SU-DHL-6 (cell line): ENCODE results near the gene RFWD3.

Experiments
- H2AFZ ChIP-seq: fragments of 200-600 bp; sonication (generic); 2 replicates; pipeline ENCODE4 v1.6.1; 2014; ENCODE audit warnings: low read depth, mild to moderate bottlenecking, moderate library complexity, mixed read lengths, antibody characterized with exemption, low read length; ENCODE audit not compliant: severe bottlenecking
- H3F3A ChIP-seq: fragments of 200-600 bp; shearing (Covaris generic); 2 replicates; pipeline ENCODE4 v1.6.0; 2016; ENCODE audit warnings: antibody characterized with exemption, mild to moderate bottlenecking; ENCODE audit not compliant: insufficient read depth
- H3K27ac ChIP-seq: fragments of 200-600 bp; sonication (generic); 2 replicates; pipeline ENCODE4 v1.5.1; 2016; ENCODE audit warnings: low read depth, mild to moderate bottlenecking, low read length, moderate library complexity, mixed read lengths
- H3K27me3 ChIP-seq: fragments of 200-600 bp; sonication (generic), shearing (Covaris generic); 2 replicates; pipeline ENCODE4 v1.6.0; 2014; ENCODE audit warnings: mild to moderate bottlenecking, low read length
- H3K36me3 ChIP-seq: fragments of 200-600 bp; sonication (generic); 2 replicates; pipeline ENCODE4 v1.6.1; 2014; ENCODE audit warnings: mild to moderate bottlenecking, low read length, mixed read lengths
- H3K4me2 ChIP-seq: fragments of 300-600, 200-600 bp; shearing (Covaris generic), sonication (generic); 2 replicates; pipeline ENCODE4 v1.6.0; 2014; ENCODE audit warnings: low read length, low read depth, mild to moderate bottlenecking; ENCODE audit not compliant: poor library complexity, severe bottlenecking
- H3K4me3 ChIP-seq: fragments of 200-600 bp; sonication (generic); 2 replicates; pipeline ENCODE4 v1.5.1; 2014; ENCODE audit warnings: antibody characterized with exemption, low read length, mild to moderate bottlenecking, mixed read lengths; ENCODE audit not compliant: insufficient read depth, poor library complexity, severe bottlenecking
- H3K79me2 ChIP-seq: fragments of 200-600 bp; sonication (generic); 2 replicates; pipeline ENCODE4 v1.6.1; 2014; ENCODE audit warnings: mild to moderate bottlenecking, low read length, moderate library complexity; ENCODE audit not compliant: insufficient read depth
- H3K9ac ChIP-seq: fragments of 200-600 bp; sonication (generic); 2 replicates; pipeline ENCODE4 v1.7.0; 2014; ENCODE audit warnings: mild to moderate bottlenecking, low read length
- H3K9me2 ChIP-seq: fragments of 200-600 bp; sonication (generic); replicated peaks from 2 replicates; pipeline ENCODE4 v1.6.1; 2014; ENCODE audit warnings: low read length; ENCODE audit not compliant: insufficient read depth
- H3K9me3 ChIP-seq: fragments of 200-600 bp; sonication (generic); 2 replicates; pipeline ENCODE4 v1.6.1; 2014; ENCODE audit warnings: low read length, mixed read lengths; ENCODE audit not compliant: insufficient read depth
- H4K20me1 ChIP-seq: fragments of 200-600 bp; sonication (generic); 2 replicates; pipeline ENCODE4 v1.6.1; 2014; ENCODE audit warnings: low read depth, mild to moderate bottlenecking, antibody characterized with exemption, low read length, moderate library complexity, mixed read lengths
- EZH2phosphoT487 ChIP-seq: fragments of 200-600 bp; sonication (generic), shearing (Covaris generic); conservative IDR thresholded peaks from 2 replicates; pipeline ENCODE4 v1.6.1; 2018; ENCODE audit warnings: mild to moderate bottlenecking, antibody characterized with exemption, low read length, moderate library complexity, mixed read lengths
- TF ChIP-seq, protein P1 (sequence below): fragments of 200-600 bp; sonication (generic); IDR thresholded peaks from one replicate; pipeline ENCODE4 v1.5.1; 2017; ENCODE audit warnings: antibody characterized with exemption, mild to moderate bottlenecking, low read length, moderate library complexity; ENCODE audit not compliant: insufficient read depth, poor library complexity, severe bottlenecking

Gene RFWD3

GRCh38 chr16:74617206-74617788, 49.4 kb downstream of the RFWD3 start:
- no peak overlapping the region for H3K27ac ChIP-seq
- 0 out of 2 replicates have a peak, but pooled peaks cover 3% of the 10 kb centered on the region for H3F3A ChIP-seq
- peaks cover under 1% of the 10 kb centered on the region; the same call in 1 of the 2 replicates for H3K36me3 ChIP-seq
- H3K9me2 ChIP-seq, result no peaks in the 10 kb centered on the region
- TF ChIP-seq, protein P1, sequence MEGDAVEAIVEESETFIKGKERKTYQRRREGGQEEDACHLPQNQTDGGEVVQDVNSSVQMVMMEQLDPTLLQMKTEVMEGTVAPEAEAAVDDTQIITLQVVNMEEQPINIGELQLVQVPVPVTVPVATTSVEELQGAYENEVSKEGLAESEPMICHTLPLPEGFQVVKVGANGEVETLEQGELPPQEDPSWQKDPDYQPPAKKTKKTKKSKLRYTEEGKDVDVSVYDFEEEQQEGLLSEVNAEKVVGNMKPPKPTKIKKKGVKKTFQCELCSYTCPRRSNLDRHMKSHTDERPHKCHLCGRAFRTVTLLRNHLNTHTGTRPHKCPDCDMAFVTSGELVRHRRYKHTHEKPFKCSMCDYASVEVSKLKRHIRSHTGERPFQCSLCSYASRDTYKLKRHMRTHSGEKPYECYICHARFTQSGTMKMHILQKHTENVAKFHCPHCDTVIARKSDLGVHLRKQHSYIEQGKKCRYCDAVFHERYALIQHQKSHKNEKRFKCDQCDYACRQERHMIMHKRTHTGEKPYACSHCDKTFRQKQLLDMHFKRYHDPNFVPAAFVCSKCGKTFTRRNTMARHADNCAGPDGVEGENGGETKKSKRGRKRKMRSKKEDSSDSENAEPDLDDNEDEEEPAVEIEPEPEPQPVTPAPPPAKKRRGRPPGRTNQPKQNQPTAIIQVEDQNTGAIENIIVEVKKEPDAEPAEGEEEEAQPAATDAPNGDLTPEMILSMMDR, result no peak
- no peak for TF ChIP-seq EZH2phosphoT487
- H3K4me3 ChIP-seq, result no peak overlapping the region
- no peak overlapping the region for H3K9ac ChIP-seq
- no peak overlapping the region for H3K4me2 ChIP-seq
- H3K9me3 ChIP-seq, result no peaks in the 10 kb centered on the region
- H2AFZ ChIP-seq, result no peak overlapping the region
- H4K20me1 ChIP-seq, result no peaks in the 10 kb centered on the region
- no peaks in the 10 kb centered on the region for H3K27me3 ChIP-seq
- no peaks in the 10 kb centered on the region for H3K79me2 ChIP-seq

DNA sequence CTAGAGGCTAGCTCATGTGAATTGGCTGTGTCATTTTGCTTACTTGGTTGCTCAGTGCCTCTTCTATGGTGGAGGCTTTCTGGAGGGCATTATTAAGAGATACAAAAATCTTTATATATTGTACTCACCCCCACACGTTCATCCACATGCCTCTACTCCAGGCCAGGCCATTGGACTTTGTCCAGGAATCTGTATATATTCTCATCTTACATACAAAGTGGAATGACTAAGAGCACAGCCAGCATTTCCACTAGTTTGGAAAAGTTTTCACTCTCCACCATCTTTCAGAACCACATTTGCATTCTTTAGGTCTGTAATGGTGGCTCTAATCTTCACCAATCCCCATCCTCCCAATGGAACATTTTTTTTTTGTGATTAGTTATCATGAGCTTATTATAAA, 55.0 kb downstream of the RFWD3 start:
- no peak for TF ChIP-seq EZH2phosphoT487
- TF ChIP-seq, protein P1, result no peak
- Histone ChIP-seq H3K79me2 (no peaks in the 10 kb centered on the region), H3K27me3 (no peaks in the 10 kb centered on the region), H3K4me3 (no peak overlapping the region), H3K9me3 (no peaks in the 10 kb centered on the region), H2AFZ (no peak overlapping the region), H3F3A (0 out of 2 replicates have a peak, but pooled peaks cover 6% of the 10 kb centered on the region), H3K9me2 (no peaks in the 10 kb centered on the region), H3K9ac (no peak overlapping the region), H3K4me2 (no peak overlapping the region), H3K27ac (no peak overlapping the region), H3K36me3 (no peaks in the 10 kb centered on the region), H4K20me1 (no peaks in the 10 kb centered on the region)

- no peaks in the 10 kb centered on the region for H4K20me1 ChIP-seq
- no peak overlapping the region for H2AFZ ChIP-seq
- no peak overlapping the region for H3K4me2 ChIP-seq
- H3K79me2 ChIP-seq, result peaks cover 24% of the 10 kb centered on the region
- 0 out of 2 replicates have a peak, but pooled peaks cover 6% of the 10 kb centered on the region for H3F3A ChIP-seq
- H3K9me3 ChIP-seq, result no peaks in the 10 kb centered on the region
- H3K27me3 ChIP-seq, result no peaks in the 10 kb centered on the region
- TF ChIP-seq, protein P1, result no peak
- no peak for TF ChIP-seq EZH2phosphoT487
- H3K9ac ChIP-seq, result no peak overlapping the region
- no peaks in the 10 kb centered on the region for H3K9me2 ChIP-seq
- no peak overlapping the region for H3K4me3 ChIP-seq
- H3K27ac ChIP-seq, result no peak overlapping the region
- no peaks in the 10 kb centered on the region for H3K36me3 ChIP-seq
Measured at GRCh38 chr16:74608944-74609343, 57.7 kb downstream of the RFWD3 start.
